Measurements from ENCODE around the gene SYPL1.

The SYPL1 gene

DNA sequence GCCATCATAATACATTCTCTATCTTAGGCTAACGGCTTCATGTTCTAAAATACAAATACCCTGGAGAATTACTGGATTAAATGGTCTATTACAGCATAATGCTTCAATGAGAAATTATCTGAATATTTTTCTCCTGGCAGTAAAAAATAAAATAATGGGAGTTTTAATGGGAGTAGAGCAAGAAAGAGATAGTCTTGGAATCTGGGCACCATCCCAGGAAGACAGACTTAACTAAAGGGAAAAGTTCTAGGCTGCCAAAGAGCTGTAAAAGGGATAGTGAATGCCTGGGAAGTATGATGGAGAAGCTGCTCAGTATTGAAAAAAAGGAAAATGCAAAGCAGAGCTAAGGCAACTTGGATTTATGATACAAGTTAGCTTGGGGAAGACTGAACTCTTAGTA is 12.1 kb upstream of the SYPL1 start:
- H3K27ac ChIP-seq = no peak overlapping the region
- ChIA-PET POLR2A (ENCODE audit: low non-redundant PET) (no interaction called here), CTCF (no interaction called here)
- TF ChIP-seq, protein P1, sequence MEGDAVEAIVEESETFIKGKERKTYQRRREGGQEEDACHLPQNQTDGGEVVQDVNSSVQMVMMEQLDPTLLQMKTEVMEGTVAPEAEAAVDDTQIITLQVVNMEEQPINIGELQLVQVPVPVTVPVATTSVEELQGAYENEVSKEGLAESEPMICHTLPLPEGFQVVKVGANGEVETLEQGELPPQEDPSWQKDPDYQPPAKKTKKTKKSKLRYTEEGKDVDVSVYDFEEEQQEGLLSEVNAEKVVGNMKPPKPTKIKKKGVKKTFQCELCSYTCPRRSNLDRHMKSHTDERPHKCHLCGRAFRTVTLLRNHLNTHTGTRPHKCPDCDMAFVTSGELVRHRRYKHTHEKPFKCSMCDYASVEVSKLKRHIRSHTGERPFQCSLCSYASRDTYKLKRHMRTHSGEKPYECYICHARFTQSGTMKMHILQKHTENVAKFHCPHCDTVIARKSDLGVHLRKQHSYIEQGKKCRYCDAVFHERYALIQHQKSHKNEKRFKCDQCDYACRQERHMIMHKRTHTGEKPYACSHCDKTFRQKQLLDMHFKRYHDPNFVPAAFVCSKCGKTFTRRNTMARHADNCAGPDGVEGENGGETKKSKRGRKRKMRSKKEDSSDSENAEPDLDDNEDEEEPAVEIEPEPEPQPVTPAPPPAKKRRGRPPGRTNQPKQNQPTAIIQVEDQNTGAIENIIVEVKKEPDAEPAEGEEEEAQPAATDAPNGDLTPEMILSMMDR (conservative IDR thresholded peaks at IDR 0.05; ENCODE audit: low read depth) = no peak
- no peak for DNase-seq (ENCODE audit: low spot score)

DNA sequence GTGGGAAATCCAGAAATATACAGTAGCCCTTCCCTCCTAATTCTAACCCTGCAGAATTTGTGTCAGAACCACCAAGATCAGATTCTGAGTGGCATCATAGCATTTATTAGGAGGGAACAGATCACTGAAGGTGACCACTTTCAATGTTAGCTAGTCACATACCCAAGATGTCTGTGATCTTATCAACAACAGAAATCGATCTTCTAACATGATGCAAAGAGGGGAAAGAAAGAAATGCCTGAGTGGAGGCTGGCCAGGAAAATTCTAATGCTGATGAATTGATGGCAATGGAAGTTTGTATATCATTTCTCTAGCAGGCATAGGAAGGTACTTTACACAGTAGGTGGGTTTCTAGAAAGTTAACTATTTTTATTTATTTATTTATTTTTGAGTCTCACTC is 10.6 kb upstream of the SYPL1 start:
- ChIA-PET POLR2A (ENCODE audit: low non-redundant PET) (no interaction called here), CTCF (no interaction called here)
- H3K27ac ChIP-seq = no peak overlapping the region
- TF ChIP-seq, protein P1 (conservative IDR thresholded peaks at IDR 0.05; ENCODE audit: low read depth) = no peak
- no peak for DNase-seq (ENCODE audit: low spot score)

DNA sequence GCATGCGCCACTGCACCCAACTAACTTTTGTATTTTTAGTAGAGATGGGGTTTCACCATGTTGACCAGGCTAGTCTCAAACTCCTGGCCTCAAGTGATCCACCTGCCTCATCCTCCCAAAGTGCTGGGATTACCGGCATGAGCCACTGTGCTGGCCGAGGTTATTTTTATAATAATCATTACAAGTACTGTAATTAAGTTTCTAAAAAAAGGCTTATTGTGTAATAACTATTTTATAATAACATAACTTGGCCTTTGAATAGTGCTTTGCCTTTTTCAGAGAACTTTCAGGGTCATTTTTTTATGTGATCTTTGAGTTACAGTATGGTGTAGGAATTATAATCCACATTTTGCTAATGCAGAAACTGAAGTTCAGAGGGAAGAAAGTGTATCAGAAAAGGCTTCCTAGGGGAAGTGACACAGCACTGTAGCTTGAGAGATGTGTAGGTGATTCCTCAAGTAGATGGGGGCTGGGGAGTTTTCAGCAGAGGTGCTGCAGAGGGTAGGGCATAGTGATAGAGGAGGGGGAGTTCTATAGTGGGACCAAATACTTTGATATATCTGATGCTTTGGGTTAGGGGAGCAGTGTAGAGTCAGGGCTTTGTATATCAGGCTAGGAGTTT is 9.2 kb upstream of the SYPL1 start:
- ChIA-PET POLR2A (ENCODE audit: low non-redundant PET) (no interaction called here), CTCF (no interaction called here)
- DNase-seq (ENCODE audit: low spot score) = no peak
- TF ChIP-seq, protein P1 (conservative IDR thresholded peaks at IDR 0.05; ENCODE audit: low read depth) = no peak
- no peak overlapping the region for H3K27ac ChIP-seq

DNA sequence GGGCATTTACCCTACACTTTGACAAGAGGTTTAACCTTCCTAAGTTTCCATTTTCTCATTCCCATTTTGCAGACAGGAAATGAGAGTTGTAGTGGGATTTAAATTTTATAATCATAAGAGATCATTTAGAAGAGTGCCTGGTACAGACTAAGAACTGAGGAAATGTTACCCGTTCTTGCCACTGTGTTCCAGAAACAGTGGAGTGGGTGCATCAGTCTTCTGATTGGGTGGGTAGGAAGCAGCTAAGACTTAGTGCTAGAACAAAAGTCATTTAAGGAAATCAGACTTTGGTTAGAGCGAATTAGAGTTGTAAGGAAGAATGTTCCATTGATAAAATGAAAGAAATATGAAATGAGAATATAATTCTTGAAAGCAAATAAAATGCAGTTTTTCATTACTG is 8.4 kb upstream of the SYPL1 start:
- POLR2A ChIA-PET (ENCODE audit: low non-redundant PET) = no interaction called here
- TF ChIP-seq, protein P1 (conservative IDR thresholded peaks at IDR 0.05; ENCODE audit: low read depth) = no peak
- CTCF ChIA-PET = no interaction called here

DNA sequence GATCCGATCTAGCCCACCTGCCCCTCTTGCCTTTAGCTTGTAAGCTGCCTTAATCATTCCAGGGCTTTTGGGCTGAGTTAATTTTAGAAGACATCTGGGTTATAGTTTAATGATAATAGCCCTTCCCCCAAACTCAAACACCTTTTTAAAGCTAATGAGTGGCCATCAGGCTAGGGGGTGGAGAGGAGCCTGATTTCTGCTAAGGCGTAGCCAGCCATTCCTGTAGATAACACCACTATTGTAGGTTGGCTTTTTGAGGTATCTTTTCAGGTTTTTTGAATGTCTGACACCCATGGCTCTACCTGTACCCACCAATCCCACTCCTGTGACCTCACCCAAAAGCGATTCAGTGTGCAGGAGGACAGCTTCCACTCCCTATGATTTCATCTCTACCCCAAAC is 7.6 kb upstream of the SYPL1 start:
- H3K27ac ChIP-seq = no peak overlapping the region
- ChIA-PET POLR2A (ENCODE audit: low non-redundant PET) (no interaction called here), CTCF (interaction anchor here (0.6 to 0.7 kb wide), 2 partner anchors 45 to 288 kb away, joined by 3 to 4 read pairs; no protein-coding TSS in a partner anchor)
- TF ChIP-seq, protein P1 (conservative IDR thresholded peaks at IDR 0.05; ENCODE audit: low read depth) = no peak
- no peak for DNase-seq (ENCODE audit: low spot score)

More for the DNA sequence above, 8.4 kb upstream of the SYPL1 start:
- no peak overlapping the region for H3K27ac ChIP-seq
- no peak for DNase-seq (ENCODE audit: low spot score)

DNA sequence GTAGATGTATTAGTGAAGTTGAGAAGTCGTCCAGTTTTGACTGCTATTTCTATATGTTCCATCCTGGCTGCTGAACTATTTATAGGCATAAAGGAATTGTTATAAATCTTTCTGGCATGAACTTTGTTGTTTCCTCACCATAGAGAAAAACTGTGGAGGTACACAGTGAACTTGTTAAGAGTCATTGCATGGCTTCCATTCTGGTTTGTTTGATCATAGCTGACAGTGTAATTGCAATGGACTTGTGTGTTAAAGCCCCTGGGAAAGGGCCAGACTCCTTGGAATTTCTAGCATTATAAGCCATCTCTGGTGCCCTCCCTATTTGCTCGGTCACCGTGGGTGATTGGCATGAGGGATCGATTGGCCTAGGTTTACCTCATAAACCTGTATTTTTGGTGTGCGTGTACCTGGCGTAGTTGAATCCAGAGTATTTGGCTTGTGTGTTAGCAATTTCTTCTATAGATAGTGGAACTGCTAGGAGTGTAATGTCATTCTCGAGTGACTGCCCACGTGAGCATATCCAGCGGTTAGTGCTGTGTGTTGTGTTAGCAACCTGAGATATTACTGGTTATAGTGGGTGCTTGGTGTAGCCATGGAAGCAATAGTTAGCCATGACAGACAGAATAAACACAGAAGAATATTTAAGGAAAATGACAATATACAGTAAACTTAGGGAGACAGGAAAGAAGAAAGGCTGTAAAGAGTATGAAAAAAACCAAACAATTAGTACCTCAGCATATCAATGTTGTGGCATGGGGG is 5.9 kb upstream of the SYPL1 start:
- TF ChIP-seq, protein P1 (conservative IDR thresholded peaks at IDR 0.05; ENCODE audit: low read depth) = no peak
- DNase-seq (ENCODE audit: low spot score) = no peak
- POLR2A ChIA-PET (ENCODE audit: low non-redundant PET) = no interaction called here
- no peak overlapping the region for H3K27ac ChIP-seq
- CTCF ChIA-PET = no interaction called here

Measured in RWPE1 (cell line).